ENCODE measurements around the gene NDUFB7. TPM values are rescaled to one million over a fixed set of nuclear protein-coding genes. Genes with fewer than 3 reads are reported as not detected.

Gene NDUFB7
- total RNA-seq, 1 experiment from 2014 or later: 155 TPM

DNA sequence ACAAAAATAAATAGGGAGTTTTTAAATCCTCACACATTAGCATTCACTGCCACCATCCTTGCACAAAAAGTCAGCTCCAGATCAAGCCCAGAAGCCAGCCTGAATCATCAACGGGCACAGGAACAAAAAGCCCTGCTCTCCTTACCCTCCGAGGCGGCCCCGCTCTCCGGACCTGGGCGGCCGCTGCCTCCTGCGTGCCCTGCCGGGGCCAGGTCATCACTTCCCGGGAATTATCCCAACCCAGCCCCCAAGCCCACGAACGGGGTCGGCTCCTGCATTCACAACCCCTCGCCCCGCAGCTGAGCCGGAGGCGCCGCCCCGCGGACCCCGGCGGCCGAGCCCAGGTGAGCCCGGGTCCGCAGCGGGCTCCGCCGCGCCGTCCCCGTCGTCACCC lies 54.4 kb downstream of the NDUFB7 start:
- Histone ChIP-seq H2BK5ac (ENCODE audit: insufficient read length, low read length) (no peak overlapping the region), H3K18ac (ENCODE audit: insufficient read length, low read depth, low read length) (no peak overlapping the region), H3K23me2 (ENCODE audit: insufficient read length, low read depth, low read length, poor library complexity, severe bottlenecking) (peaks cover 9% of the 10 kb centered on the region), H4K5ac (ENCODE audit: insufficient read length, low read depth, low read length) (no peak overlapping the region), H4K91ac (ENCODE audit: insufficient read length, low read depth, low read length) (no peak overlapping the region), H3K79me1 (ENCODE audit: insufficient read depth, low read depth, low read length, poor library complexity, severe bottlenecking) (peaks cover 9% of the 10 kb centered on the region), H2BK12ac (ENCODE audit: insufficient read length, low read depth, low read length) (no peak overlapping the region), H2BK120ac (ENCODE audit: low read depth, low read length, poor library complexity, severe bottlenecking) (no peak overlapping the region), H3K9ac (ENCODE audit: extremely low read depth, insufficient read length, low read length) (peak overlapping the region; percentile 80), H3K23ac (ENCODE audit: insufficient read length, low read depth, low read length) (no peak overlapping the region), H2BK20ac (ENCODE audit: low read depth, low read length, poor library complexity, severe bottlenecking) (no peak overlapping the region), H3T11ph (ENCODE audit: low read length) (no peak overlapping the region), H3K14ac (ENCODE audit: insufficient read depth, low read length) (no peak overlapping the region; the same call in 1 of the 2 replicates), H3K4me1 (ENCODE audit: insufficient read depth, low read length) (no peaks in the 10 kb centered on the region), H3K4ac (ENCODE audit: low read depth, low read length) (no peak overlapping the region), H3K79me2 (ENCODE audit: insufficient read depth, low read length) (peaks cover 14% of the 10 kb centered on the region; the same call in 1 of the 2 replicates), H3K27me3 (ENCODE audit: insufficient read depth, low read length) (no peaks in the 10 kb centered on the region), H4K8ac (replicated peaks; ENCODE audit: insufficient read length, low read depth, low read length) (no peak overlapping the region), H3K4me2 (ENCODE audit: insufficient read depth, insufficient read length, low read length) (peak overlapping the region; percentile 88), H3K56ac (ENCODE audit: insufficient read length, low read depth, low read length) (no peak overlapping the region), H2AK5ac (ENCODE audit: insufficient read length, low read length) (no peak overlapping the region), H2BK15ac (ENCODE audit: low read depth, low read length) (no peak overlapping the region), H2AFZ (ENCODE audit: low read length) (no peak overlapping the region), H3K9me3 (ENCODE audit: control insufficient read depth, low read depth, low read length) (no peaks in the 10 kb centered on the region), H3K27ac (ENCODE audit: insufficient read length, low read depth, low read length) (no peak overlapping the region), H4K20me1 (ENCODE audit: control insufficient read depth, insufficient read depth, insufficient read length) (no peaks in the 10 kb centered on the region)
- WGBS (ENCODE audit: extremely low coverage, insufficient read length, low lambda C conversion rate): no CpG with 5 or more reads among the region's 32 CpGs
- H3K27me3 Mint-ChIP-seq (ENCODE audit: low read depth): peaks cover 1% of the 10 kb centered on the region; the same call in 1 of the 2 replicates
- H3K9me3 Mint-ChIP-seq: no peaks in the 10 kb centered on the region
- no peak for DNase-seq
- H3K4me3 Mint-ChIP-seq: peak overlapping the region; percentile 91 to 94
- peaks cover 26 to 31% of the 10 kb centered on the region in 2 experiments for H3K4me1 Mint-ChIP-seq
- TF ChIP-seq, protein P1, sequence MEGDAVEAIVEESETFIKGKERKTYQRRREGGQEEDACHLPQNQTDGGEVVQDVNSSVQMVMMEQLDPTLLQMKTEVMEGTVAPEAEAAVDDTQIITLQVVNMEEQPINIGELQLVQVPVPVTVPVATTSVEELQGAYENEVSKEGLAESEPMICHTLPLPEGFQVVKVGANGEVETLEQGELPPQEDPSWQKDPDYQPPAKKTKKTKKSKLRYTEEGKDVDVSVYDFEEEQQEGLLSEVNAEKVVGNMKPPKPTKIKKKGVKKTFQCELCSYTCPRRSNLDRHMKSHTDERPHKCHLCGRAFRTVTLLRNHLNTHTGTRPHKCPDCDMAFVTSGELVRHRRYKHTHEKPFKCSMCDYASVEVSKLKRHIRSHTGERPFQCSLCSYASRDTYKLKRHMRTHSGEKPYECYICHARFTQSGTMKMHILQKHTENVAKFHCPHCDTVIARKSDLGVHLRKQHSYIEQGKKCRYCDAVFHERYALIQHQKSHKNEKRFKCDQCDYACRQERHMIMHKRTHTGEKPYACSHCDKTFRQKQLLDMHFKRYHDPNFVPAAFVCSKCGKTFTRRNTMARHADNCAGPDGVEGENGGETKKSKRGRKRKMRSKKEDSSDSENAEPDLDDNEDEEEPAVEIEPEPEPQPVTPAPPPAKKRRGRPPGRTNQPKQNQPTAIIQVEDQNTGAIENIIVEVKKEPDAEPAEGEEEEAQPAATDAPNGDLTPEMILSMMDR (conservative IDR thresholded peaks at IDR 0.05): no peak
- peaks cover 27 to 36% (median 32%) of the 10 kb centered on the region in 3 experiments; a peak in 6 of 7 replicates for H3K36me3 Mint-ChIP-seq (ENCODE audit: insufficient read depth in 1 of 3, low read depth in 3 of 3)
- H3K27ac Mint-ChIP-seq: peak overlapping the region; percentile 39 to 72 (median 59); a peak in 3 of 7 replicates
